ENCODE data around the gene TAX1BP1.
A peak's percentile ranks its signal among the peaks of the same experiment; 100 is the strongest.

The TAX1BP1 gene

DNA sequence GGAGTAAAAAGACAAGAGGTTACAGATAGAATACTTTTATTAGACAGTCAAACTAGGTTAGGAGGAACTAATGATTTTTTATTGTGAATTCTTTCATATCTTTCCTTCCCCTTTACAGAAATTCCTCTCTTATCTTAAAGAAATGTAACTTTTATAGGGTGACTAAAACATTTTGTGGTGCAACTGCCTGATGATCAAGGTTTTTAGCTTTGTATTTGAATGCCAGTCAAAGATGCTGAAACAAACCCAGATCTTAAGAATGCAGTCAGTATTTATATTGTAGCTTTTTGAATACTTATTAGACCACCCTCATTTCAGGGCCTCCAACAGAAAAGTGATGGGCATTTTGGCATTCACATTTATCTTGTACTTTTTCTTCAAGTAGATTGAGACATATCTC, 27.4 kb downstream of the TAX1BP1 start:
- DNase-seq (ENCODE audit: low spot score in 2 of 2) (no peak), ATAC-seq (replicated peaks; ENCODE audit: extremely low read depth, poor library complexity, severe bottlenecking) (no peak)
- H3K36me3 Mint-ChIP-seq (ENCODE audit: insufficient read depth): peaks cover 36% of the 10 kb centered on the region
- peak overlapping the region; percentile 40 for H3K27ac Mint-ChIP-seq (ENCODE audit: low read depth)
- no peaks in the 10 kb centered on the region for H3K9me3 Mint-ChIP-seq
- peaks cover 32% of the 10 kb centered on the region for H3K4me1 Mint-ChIP-seq
- H3K4me3 Mint-ChIP-seq: no peak overlapping the region
- no peaks in the 10 kb centered on the region for H3K27me3 Mint-ChIP-seq

DNA sequence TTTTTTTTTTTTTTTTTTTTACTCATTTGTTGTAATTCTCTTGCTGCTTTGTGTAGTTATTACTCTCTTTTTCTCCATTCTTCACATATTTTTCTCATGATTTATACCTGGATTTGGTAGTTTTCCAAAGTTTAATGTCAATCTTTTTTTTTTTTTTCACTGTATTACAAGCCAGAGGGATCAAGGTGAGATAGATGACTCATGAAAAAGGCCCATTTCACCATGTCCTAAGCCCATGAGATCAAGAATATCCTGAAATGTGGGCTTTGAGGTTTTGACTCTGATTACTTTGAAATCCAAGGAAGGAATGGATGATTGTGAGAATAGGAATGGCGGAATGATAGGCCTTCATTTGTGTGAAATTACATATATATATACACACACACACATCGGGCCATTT, 31.1 kb downstream of the TAX1BP1 start:
- Mint-ChIP-seq H3K4me1 (peaks cover 32% of the 10 kb centered on the region), H3K27ac (ENCODE audit: low read depth) (no peak overlapping the region), H3K9me3 (no peaks in the 10 kb centered on the region), H3K27me3 (no peaks in the 10 kb centered on the region), H3K36me3 (ENCODE audit: insufficient read depth) (peaks cover 36% of the 10 kb centered on the region), H3K4me3 (peak overlapping the region; percentile 12)
- no peak for ATAC-seq (replicated peaks; ENCODE audit: extremely low read depth, poor library complexity, severe bottlenecking)
- DNase-seq (ENCODE audit: low spot score in 2 of 2): no peak

DNA sequence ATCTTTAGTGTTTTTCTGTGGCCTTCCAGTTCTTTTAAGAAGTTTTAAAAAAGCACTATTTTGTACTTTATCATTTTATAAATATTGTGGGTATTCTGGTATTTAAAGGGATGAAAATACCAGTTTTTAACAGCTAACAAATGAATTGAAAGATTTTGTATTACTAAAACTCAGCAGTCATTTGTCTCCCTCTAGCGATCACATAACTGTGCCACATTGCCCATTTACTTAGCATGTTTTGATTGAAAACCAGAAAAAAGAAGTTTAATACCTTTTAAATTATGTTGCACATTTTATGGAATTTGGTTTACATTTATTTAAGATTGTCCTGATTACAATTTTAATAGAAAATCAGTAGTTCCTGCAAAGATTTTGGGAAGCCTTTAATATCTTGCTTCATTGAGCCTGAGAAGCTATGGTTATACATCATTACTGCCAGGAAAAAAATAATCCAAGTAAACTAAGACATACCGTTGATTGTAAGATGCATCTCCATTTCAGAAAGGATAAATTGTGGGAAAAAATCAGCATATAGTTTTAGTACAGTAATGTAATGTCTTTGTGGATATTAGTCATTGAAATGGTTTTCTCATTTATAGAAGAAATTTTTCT, 34.9 kb downstream of the TAX1BP1 start:
- no peak for ATAC-seq (replicated peaks; ENCODE audit: extremely low read depth, poor library complexity, severe bottlenecking)
- peaks cover 54% of the 10 kb centered on the region for H3K4me1 Mint-ChIP-seq
- H3K4me3 Mint-ChIP-seq: no peak overlapping the region

DNA sequence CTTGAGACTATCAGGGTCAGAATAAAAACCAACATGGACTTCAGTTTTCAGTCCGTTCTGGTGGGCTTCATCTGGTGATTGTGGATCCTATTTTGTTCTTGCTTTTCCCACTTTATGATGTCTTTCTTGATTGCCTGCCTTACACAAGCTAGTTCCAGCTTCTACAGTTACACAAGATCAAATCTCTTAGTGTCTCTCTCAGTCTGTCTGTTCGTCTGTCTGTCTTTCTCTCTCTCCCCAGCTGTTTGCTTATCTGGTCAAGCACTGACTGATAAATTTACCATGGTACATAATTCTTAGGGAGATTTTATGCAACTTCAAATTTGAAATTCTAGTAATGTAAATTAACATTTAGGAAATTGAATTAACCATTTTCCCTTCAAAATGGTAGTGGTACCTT, 35.8 kb downstream of the TAX1BP1 start:
- no peaks in the 10 kb centered on the region for H3K27me3 Mint-ChIP-seq
- no peak for DNase-seq (ENCODE audit: low spot score in 2 of 2)
- no peak overlapping the region for H3K27ac Mint-ChIP-seq (ENCODE audit: low read depth)
- peaks cover 61% of the 10 kb centered on the region for H3K4me1 Mint-ChIP-seq
- no peak overlapping the region for H3K4me3 Mint-ChIP-seq
- ATAC-seq (replicated peaks; ENCODE audit: extremely low read depth, poor library complexity, severe bottlenecking): no peak
- peaks cover 23% of the 10 kb centered on the region for H3K36me3 Mint-ChIP-seq (ENCODE audit: insufficient read depth)
- H3K9me3 Mint-ChIP-seq: no peaks in the 10 kb centered on the region

More for the DNA sequence above, 34.9 kb downstream of the TAX1BP1 start:
- Mint-ChIP-seq H3K36me3 (ENCODE audit: insufficient read depth) (peaks cover 30% of the 10 kb centered on the region), H3K27ac (ENCODE audit: low read depth) (no peak overlapping the region), H3K9me3 (no peaks in the 10 kb centered on the region), H3K27me3 (no peaks in the 10 kb centered on the region)
- no peak for DNase-seq (ENCODE audit: low spot score in 2 of 2)

DNA sequence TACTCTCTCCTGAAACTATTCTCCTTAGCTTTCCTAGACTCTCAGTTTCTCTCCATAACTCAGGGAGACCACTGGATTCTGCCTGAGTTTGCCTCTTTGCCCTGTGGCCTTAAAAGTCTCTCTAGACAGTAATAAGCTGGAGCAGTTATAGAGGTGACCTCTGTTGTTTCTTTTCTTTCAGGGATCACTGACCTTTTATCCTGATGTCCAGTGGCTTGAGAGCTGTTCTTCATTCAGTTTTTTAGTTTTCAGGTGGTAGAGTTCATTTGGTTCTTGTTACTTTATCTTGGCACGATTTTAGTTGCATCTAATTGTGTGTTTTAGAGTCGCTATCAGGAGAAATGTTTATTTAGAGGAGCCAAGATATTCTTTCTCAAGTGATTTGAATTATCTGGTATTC, 37.7 kb downstream of the TAX1BP1 start:
- Mint-ChIP-seq H3K9me3 (no peaks in the 10 kb centered on the region), H3K36me3 (ENCODE audit: insufficient read depth) (peaks cover 15% of the 10 kb centered on the region), H3K27me3 (no peaks in the 10 kb centered on the region), H3K4me3 (no peak overlapping the region), H3K4me1 (peaks cover 59% of the 10 kb centered on the region), H3K27ac (ENCODE audit: low read depth) (no peak overlapping the region)
- no peak for DNase-seq (ENCODE audit: low spot score in 2 of 2)
- no peak for ATAC-seq (replicated peaks; ENCODE audit: extremely low read depth, poor library complexity, severe bottlenecking)

DNA sequence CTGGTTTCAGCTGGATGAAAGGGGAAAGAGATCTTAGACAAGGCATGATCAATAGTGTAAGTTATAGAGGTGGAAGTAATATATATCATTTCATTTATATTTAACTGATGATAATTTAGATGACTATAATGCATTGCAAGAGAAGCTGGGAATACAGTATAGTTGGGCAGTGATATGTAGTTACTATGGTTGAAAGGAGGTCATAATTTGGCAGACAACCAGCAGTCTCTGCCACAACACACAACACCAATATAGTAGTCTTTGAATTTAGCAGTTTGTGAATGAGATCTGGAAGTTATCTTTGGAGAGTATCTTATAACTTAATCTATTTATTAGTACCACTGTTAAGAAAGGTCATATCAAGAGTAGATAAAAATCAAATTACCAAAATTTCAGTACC, 39.9 kb downstream of the TAX1BP1 start:
- ATAC-seq (replicated peaks; ENCODE audit: extremely low read depth, poor library complexity, severe bottlenecking): no peak
- Mint-ChIP-seq H3K4me3 (no peak overlapping the region), H3K36me3 (ENCODE audit: insufficient read depth) (peaks cover 10% of the 10 kb centered on the region), H3K27ac (ENCODE audit: low read depth) (no peak overlapping the region), H3K4me1 (peaks cover 55% of the 10 kb centered on the region), H3K27me3 (no peaks in the 10 kb centered on the region), H3K9me3 (no peaks in the 10 kb centered on the region)
- DNase-seq (ENCODE audit: low spot score in 2 of 2): no peak

DNA sequence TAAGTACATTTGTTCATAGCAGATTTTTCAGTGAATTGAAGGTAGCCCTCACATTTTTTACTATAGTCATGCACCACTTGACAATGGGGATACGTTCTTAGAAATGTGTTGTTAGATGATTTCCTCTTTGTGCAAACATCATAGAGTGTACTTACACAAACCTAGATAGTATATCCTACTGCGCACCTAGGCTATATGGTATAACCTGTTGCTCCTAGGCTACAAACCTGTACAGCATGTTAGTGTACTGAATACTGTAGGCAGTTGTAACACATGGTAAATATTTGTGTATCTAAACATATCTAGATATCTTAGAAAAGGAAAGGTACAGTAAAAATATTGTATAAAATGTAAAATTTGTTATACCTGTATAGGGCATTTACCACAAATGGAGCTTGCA, 41.2 kb downstream of the TAX1BP1 start:
- peaks cover 46% of the 10 kb centered on the region for H3K4me1 Mint-ChIP-seq
- DNase-seq (ENCODE audit: low spot score in 2 of 2) (no peak), ATAC-seq (replicated peaks; ENCODE audit: extremely low read depth, poor library complexity, severe bottlenecking) (no peak)
- H3K4me3 Mint-ChIP-seq: no peak overlapping the region
- H3K27ac Mint-ChIP-seq (ENCODE audit: low read depth): peak overlapping the region; percentile 54
- no peaks in the 10 kb centered on the region for H3K27me3 Mint-ChIP-seq
- H3K36me3 Mint-ChIP-seq (ENCODE audit: insufficient read depth): peaks cover 20% of the 10 kb centered on the region
- no peaks in the 10 kb centered on the region for H3K9me3 Mint-ChIP-seq

DNA sequence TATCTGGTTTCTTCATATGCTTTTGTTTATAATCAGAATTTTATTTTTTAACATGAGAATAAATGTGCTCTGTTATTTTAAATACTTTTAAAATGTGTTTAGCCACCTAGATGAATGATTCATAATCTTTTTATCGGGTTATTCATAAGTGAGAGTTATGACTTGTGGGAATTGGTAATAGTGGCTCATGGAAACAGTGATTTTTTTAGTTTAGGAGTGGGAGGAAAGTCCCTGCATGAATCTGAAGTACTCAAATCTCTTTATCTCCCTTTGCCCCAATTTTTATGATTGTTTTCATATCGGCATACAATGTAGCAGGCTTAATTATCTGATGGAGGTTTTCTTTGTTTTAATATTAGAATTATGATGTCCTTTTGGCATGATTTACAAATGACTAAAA, 42.9 kb downstream of the TAX1BP1 start:
- no peak for DNase-seq (ENCODE audit: low spot score in 2 of 2)
- Mint-ChIP-seq H3K9me3 (no peaks in the 10 kb centered on the region), H3K4me3 (no peak overlapping the region), H3K27me3 (no peaks in the 10 kb centered on the region), H3K4me1 (peaks cover 31% of the 10 kb centered on the region), H3K27ac (ENCODE audit: low read depth) (peak overlapping the region; percentile 25), H3K36me3 (ENCODE audit: insufficient read depth) (peaks cover 29% of the 10 kb centered on the region)
- ATAC-seq (replicated peaks; ENCODE audit: extremely low read depth, poor library complexity, severe bottlenecking): no peak

DNA sequence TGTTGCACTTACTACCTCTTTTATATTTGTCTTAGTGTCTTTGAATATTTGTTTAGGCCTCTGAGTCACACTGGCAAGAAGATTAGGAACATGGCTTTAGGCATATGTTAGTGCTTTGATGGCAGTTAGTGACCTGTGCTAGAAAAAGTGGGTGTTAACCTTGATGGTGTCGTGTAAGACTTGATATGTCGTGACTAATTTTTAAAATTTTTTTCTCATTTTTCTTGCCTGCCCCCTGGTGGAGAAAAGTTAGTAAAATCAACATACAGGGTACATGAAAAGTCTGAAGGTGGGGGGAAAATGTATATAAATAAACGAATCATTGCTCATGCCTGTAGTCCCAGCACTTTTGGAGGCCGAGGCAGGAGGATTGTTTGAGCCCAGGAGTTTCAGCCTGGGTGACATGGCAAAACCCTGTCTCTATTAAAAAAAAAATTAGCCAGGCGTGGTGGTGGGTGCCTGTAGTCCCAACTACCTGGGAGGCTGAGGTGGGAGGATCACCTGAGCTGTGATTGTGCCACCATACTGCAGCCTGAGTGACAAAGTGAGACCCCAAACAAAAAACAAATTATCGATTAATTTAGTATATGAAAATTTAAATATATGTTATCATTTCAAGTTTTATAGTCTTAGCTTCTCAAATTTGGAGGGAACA, 44.6 kb downstream of the TAX1BP1 start:
- no peak overlapping the region for H3K27ac Mint-ChIP-seq (ENCODE audit: low read depth)
- peaks cover 21% of the 10 kb centered on the region for H3K4me1 Mint-ChIP-seq
- DNase-seq (ENCODE audit: low spot score in 2 of 2) (no peak), ATAC-seq (replicated peaks; ENCODE audit: extremely low read depth, poor library complexity, severe bottlenecking) (peak; percentile 49)
- H3K9me3 Mint-ChIP-seq: no peaks in the 10 kb centered on the region
- no peaks in the 10 kb centered on the region for H3K27me3 Mint-ChIP-seq
- no peak overlapping the region for H3K4me3 Mint-ChIP-seq
- peaks cover 39% of the 10 kb centered on the region for H3K36me3 Mint-ChIP-seq (ENCODE audit: insufficient read depth)

DNA sequence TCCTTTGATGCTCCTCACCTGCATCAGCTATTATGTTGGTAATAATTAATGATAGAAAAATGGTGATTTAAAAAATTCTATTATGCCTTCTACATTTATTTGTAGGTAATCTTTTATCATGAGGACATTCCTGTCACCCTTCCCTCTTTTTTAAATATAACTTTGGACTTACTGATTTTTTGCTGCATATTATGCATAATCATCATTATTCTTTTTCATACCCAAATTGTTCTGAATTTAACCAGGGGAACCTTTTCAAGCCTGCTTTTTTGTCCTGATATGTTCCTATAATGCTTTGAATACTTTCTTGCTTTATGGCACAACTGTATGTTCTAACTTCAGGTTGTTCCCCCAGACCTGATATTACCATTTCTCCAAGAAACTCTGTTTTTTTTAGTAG, 48.5 kb downstream of the TAX1BP1 start:
- no peaks in the 10 kb centered on the region for H3K27me3 Mint-ChIP-seq
- no peaks in the 10 kb centered on the region for H3K9me3 Mint-ChIP-seq
- DNase-seq (ENCODE audit: low spot score in 2 of 2) (no peak), ATAC-seq (replicated peaks; ENCODE audit: extremely low read depth, poor library complexity, severe bottlenecking) (no peak)
- no peak overlapping the region for H3K4me3 Mint-ChIP-seq
- H3K36me3 Mint-ChIP-seq (ENCODE audit: insufficient read depth): peaks cover 57% of the 10 kb centered on the region
- peaks cover 5% of the 10 kb centered on the region for H3K4me1 Mint-ChIP-seq
- H3K27ac Mint-ChIP-seq (ENCODE audit: low read depth): no peak overlapping the region

DNA sequence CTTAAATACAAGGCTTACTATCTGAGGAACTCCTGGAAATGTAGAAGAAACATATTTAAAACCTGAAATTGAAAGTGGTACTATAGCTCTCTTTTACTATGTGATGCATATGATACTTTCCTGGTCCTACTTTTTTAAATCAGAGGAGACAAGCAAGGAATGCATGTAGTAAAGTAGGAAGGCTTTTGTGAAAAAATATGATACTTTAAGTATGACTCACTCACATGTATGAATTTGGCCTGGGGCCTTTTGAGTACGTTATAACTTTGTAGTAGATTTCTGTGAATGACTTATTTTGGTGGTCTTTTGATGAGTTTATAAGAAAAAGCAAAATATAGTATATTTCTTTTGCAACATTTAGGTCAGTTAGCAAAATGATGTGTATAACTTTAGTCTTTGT, 53.8 kb downstream of the TAX1BP1 start:
- DNase-seq (ENCODE audit: low spot score in 2 of 2) (no peak), ATAC-seq (replicated peaks; ENCODE audit: extremely low read depth, poor library complexity, severe bottlenecking) (no peak)
- H3K36me3 Mint-ChIP-seq (ENCODE audit: insufficient read depth): peaks cover 61% of the 10 kb centered on the region
- no peak overlapping the region for H3K4me3 Mint-ChIP-seq
- H3K27ac Mint-ChIP-seq (ENCODE audit: low read depth): no peak overlapping the region
- no peaks in the 10 kb centered on the region for H3K9me3 Mint-ChIP-seq
- H3K4me1 Mint-ChIP-seq: no peaks in the 10 kb centered on the region
- no peaks in the 10 kb centered on the region for H3K27me3 Mint-ChIP-seq

DNA sequence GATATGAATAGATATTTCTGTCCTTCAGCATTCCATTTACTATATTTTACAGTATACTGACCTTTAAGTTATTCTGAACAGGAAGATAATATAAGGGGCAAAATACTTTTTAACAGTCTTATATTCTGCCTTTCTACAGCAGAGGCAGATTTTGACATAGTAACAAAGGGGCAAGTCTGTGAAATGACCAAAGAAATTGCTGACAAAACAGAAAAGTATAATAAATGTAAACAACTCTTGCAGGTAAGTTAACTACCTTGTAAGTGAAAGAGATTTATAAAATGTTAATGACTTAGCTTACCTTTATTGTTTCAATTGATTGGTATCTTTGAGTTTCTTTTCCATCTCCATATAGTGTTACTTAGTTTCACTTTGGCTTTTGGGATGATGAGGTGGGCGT, 56.0 kb downstream of the TAX1BP1 start:
- DNase-seq (ENCODE audit: low spot score in 2 of 2) (no peak), ATAC-seq (replicated peaks; ENCODE audit: extremely low read depth, poor library complexity, severe bottlenecking) (no peak)
- Mint-ChIP-seq H3K36me3 (ENCODE audit: insufficient read depth) (peaks cover 61% of the 10 kb centered on the region), H3K9me3 (no peaks in the 10 kb centered on the region), H3K4me3 (no peak overlapping the region), H3K27ac (ENCODE audit: low read depth) (no peak overlapping the region), H3K27me3 (no peaks in the 10 kb centered on the region), H3K4me1 (no peaks in the 10 kb centered on the region)

DNA sequence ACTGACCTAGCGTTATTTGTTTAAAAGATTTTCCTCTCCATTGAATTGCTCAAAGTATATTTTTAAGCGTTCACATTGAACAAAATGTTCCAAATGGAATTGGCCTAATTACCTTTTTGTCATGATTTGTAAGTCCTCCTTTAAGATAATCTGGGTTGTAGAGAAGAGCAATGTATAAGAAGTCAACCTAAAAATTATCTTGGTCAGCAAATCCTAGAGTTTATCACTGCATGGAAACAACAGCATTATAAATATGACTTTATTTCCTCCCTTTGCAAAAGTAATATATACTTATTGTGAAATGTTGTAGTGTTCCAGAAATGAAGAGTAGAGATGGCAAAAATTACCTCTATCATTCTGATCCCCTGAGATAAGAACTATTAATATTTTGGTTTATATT, 59.2 kb downstream of the TAX1BP1 start:
- no peak for ATAC-seq (replicated peaks; ENCODE audit: extremely low read depth, poor library complexity, severe bottlenecking)
- no peaks in the 10 kb centered on the region for H3K27me3 Mint-ChIP-seq
- peaks cover 60% of the 10 kb centered on the region for H3K36me3 Mint-ChIP-seq (ENCODE audit: insufficient read depth)
- H3K27ac Mint-ChIP-seq (ENCODE audit: low read depth): no peak overlapping the region
- H3K4me1 Mint-ChIP-seq: peaks cover 14% of the 10 kb centered on the region
- no peaks in the 10 kb centered on the region for H3K9me3 Mint-ChIP-seq
- DNase-seq (ENCODE audit: low spot score in 2 of 2): no peak
- H3K4me3 Mint-ChIP-seq: no peak overlapping the region
